Fibroblast of villous mesenchyme (primary cell): ENCODE data around the gene TMEM100. TPM values are rescaled to one million over a fixed set of nuclear protein-coding genes. Genes with fewer than 3 reads are reported as not detected.

ENCODE experiments used
- DNase-seq: peaks from one replicate; pipeline ENCODE4 v3.0.0-alpha.2; 2010; ENCODE audit warnings: low read depth
- H3K4me3 ChIP-seq: 2 replicates; pipeline ENCODE4 v1.5.1; 2011; ENCODE audit warnings: low read depth, mild to moderate bottlenecking, low read length
- total RNA-seq: library from RNA; depleted of rRNA; stranded (reverse); fragments of >200 nt; gene quantifications from 2 replicates; pipeline ENCODE4 v1.2.3, GENCODE V29; 2012
- TF ChIP-seq, protein P1 (sequence below): IDR thresholded peaks from 2 replicates; pipeline ENCODE4 v1.5.1; 2012; ENCODE audit warnings: low read depth, mild to moderate bottlenecking, low read length; ENCODE audit not compliant: insufficient read depth

The TMEM100 gene
- total RNA-seq, 1 donor, result under 0.01 TPM

DNA sequence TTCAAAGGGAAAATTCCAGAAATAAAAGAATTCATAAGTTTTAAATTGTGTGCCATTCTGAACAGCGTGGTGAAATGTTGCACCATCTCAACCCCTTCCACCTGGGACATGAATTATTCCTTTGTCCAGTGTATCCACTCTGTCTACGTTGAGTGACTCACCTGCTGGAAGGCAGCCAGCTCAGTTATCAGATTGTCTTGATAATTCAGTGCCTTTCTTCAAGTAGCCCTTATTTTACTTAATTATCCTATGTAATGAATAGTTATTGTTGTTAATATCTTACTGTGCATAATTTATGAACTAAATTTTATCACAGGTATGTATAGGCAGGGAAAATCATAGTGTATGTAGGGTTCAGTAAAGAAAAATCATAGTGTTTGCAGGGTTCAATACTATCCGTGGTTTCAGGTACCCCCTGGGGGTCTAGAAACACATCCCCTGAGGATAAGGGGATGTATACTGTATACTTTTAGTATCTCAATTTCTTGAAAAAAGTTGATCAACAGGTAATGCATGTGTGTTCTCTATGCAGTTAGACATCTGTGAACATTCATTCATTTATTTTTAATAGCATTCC lies 20.5 kb upstream of the TMEM100 start:
- H3K4me3 ChIP-seq, result no peak overlapping the region
- no peak for DNase-seq
- TF ChIP-seq, protein P1, sequence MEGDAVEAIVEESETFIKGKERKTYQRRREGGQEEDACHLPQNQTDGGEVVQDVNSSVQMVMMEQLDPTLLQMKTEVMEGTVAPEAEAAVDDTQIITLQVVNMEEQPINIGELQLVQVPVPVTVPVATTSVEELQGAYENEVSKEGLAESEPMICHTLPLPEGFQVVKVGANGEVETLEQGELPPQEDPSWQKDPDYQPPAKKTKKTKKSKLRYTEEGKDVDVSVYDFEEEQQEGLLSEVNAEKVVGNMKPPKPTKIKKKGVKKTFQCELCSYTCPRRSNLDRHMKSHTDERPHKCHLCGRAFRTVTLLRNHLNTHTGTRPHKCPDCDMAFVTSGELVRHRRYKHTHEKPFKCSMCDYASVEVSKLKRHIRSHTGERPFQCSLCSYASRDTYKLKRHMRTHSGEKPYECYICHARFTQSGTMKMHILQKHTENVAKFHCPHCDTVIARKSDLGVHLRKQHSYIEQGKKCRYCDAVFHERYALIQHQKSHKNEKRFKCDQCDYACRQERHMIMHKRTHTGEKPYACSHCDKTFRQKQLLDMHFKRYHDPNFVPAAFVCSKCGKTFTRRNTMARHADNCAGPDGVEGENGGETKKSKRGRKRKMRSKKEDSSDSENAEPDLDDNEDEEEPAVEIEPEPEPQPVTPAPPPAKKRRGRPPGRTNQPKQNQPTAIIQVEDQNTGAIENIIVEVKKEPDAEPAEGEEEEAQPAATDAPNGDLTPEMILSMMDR, result no peak

DNA sequence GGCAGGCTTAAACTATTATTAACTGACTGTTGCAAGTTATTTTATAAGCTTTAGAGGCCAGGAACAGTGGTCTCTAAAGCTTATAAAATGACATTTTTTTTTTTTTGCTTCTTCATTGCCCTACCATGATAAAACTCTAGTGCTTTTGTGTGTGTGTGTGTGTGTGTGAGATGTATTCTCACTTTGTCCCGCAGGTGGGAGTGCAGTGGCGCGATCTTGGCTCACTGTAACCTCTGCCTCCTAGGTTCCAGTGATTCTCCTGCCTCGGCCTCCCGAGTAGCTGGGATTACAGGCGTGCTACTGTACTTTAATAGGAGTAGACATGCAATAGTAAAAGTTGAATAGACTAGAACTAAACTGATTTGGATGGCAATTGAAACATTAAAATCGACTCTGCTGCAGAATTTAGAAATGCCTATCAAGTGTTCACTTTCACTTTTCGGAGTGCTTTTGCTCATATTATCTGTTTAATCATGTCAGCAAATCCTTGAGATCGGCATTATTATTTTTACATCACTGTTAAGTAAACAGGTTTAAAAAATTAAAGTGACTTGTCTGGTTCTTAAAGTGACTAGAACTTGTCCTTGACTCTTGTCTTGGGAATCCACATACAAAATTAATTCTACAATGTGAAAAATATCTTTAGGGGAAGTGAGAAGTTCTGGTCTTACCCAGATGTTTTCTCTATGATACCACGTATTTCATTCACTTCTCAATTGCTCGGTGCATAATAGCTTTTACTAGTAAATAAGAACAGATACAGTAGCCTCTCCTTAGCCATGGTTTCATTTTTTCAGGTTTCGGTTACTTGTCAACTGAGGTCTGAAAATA lies 19.8 kb upstream of the TMEM100 start:
- DNase-seq, result no peak
- TF ChIP-seq, protein P1, result no peak
- no peak overlapping the region for H3K4me3 ChIP-seq

DNA sequence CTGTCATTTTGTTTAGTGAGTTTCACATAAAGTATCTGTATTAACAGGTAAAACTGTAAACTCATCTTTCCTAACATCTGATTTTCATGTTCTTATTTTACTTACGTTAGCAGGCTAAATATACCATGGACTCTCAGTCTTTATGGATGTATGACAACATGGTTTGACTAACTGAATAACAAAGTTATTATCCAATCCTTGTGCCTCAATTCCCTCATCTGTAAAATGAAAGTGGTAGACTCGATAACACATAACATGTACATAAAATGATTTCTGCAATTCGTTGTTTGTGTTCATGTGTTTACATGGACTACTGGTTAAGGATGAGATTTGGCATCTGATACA lies 18.7 kb upstream of the TMEM100 start:
- DNase-seq, result no peak
- TF ChIP-seq, protein P1, result no peak
- H3K4me3 ChIP-seq, result no peak overlapping the region

DNA sequence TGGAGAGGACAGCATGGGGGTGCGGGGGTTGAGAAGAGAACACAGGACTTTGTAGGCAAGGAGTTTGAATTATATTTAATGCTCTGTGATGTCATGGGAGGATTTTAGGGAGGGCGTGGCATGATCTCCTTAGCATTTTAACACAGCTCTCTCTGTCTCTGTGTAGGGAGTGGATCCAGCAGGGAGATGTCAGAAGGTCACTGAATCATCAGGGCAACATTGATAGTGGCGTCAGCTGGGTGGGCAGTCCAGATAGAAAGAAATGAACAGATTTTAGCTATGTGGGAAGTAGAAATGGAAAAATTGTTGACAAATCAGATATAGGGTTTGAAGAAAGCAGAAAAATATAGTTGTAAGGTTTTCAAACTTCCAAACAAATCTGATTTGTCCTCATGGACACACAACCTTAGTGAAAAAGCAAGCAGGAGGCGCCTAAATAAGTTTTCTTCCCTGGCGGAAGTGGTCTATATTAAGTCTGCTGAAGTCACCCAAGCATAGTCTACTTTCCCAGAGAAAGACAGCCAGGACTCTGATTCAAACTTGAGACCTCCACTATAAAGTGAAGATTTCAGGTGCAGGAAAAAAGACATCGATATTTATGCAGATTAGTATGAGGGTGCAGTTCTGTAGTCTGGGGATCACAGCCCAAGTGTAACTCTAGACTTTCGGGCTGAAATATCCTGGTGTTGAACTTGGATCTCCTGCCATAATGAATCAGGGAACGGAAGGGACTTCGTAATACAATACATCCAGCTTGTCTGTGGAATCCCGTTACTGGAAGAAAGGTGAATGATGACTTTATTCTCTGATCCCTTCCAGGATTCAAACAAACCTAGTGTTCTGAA lies 18.1 kb upstream of the TMEM100 start:
- DNase-seq, result no peak
- no peak overlapping the region for H3K4me3 ChIP-seq
- TF ChIP-seq, protein P1, result no peak

GRCh38 chr17:55737976-55738501 lies 15.4 kb upstream of the TMEM100 start:
- TF ChIP-seq, protein P1, result no peak
- DNase-seq, result no peak
- H3K4me3 ChIP-seq, result no peak overlapping the region

DNA sequence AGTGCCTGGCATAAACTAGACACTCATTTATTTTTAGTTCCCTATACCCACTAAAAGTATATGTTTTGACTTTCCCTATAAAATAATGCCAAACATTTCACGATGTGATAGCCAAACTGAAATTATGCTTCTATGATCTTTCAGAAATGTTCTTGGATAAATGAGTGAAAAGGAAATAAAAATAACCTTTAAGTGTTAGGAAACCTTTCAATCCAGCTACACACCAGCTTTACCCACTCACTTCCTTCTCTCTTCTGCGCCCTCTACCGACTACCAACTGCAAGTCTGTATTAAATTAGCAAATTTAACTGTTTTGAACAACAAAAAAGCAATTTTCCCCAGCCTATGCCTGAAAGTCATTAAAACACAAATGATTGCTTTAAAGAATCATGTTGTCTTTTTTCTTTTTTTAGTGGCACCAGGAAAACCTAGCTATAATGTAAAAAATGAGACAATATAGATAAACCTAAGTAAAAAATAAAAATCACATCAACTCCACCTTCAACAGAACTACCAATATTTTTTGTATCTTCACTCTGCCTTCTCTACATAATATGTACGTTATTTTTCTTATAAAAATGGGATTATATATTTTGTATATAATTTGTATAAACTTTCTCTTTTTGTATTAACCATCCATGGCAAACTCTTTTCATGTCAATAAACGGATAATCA lies 13.2 kb upstream of the TMEM100 start:
- TF ChIP-seq, protein P1, result peak; percentile 80
- no peak overlapping the region for H3K4me3 ChIP-seq
- DNase-seq, result peak; percentile 66
